ENCODE measurements around the gene GRIK3.

DNA sequence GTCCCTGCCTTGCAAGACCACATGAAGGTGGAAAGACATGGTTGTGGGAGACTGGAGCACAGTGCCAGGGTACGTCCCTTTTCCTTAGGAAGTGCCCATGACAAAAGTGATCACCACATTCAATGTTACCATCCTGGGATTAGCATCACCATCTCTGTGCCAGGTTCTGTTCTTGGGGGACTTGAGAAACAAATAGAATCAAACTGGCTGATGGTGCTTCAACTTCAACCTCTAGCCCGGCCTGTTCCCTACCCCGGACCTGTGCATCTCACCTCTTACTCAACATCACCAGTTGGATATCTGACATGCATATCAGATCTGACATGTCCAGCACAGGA lies 153.3 kb downstream of the GRIK3 start:
- TF ChIP-seq, protein P1, sequence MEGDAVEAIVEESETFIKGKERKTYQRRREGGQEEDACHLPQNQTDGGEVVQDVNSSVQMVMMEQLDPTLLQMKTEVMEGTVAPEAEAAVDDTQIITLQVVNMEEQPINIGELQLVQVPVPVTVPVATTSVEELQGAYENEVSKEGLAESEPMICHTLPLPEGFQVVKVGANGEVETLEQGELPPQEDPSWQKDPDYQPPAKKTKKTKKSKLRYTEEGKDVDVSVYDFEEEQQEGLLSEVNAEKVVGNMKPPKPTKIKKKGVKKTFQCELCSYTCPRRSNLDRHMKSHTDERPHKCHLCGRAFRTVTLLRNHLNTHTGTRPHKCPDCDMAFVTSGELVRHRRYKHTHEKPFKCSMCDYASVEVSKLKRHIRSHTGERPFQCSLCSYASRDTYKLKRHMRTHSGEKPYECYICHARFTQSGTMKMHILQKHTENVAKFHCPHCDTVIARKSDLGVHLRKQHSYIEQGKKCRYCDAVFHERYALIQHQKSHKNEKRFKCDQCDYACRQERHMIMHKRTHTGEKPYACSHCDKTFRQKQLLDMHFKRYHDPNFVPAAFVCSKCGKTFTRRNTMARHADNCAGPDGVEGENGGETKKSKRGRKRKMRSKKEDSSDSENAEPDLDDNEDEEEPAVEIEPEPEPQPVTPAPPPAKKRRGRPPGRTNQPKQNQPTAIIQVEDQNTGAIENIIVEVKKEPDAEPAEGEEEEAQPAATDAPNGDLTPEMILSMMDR (conservative IDR thresholded peaks at IDR 0.05; ENCODE audit: low read depth in 2 of 2), result no peak
- TF ChIP-seq POLR2AphosphoS5 (IDR thresholded peaks at IDR 0.05; ENCODE audit: low read depth) (no peak), EZH2phosphoT487 (IDR thresholded peaks at IDR 0.05; ENCODE audit: unreplicated experiment) (no peak), EZH2 (IDR thresholded peaks at IDR 0.05; ENCODE audit: low read depth, unreplicated experiment) (no peak)
- TF ChIP-seq, protein P2, sequence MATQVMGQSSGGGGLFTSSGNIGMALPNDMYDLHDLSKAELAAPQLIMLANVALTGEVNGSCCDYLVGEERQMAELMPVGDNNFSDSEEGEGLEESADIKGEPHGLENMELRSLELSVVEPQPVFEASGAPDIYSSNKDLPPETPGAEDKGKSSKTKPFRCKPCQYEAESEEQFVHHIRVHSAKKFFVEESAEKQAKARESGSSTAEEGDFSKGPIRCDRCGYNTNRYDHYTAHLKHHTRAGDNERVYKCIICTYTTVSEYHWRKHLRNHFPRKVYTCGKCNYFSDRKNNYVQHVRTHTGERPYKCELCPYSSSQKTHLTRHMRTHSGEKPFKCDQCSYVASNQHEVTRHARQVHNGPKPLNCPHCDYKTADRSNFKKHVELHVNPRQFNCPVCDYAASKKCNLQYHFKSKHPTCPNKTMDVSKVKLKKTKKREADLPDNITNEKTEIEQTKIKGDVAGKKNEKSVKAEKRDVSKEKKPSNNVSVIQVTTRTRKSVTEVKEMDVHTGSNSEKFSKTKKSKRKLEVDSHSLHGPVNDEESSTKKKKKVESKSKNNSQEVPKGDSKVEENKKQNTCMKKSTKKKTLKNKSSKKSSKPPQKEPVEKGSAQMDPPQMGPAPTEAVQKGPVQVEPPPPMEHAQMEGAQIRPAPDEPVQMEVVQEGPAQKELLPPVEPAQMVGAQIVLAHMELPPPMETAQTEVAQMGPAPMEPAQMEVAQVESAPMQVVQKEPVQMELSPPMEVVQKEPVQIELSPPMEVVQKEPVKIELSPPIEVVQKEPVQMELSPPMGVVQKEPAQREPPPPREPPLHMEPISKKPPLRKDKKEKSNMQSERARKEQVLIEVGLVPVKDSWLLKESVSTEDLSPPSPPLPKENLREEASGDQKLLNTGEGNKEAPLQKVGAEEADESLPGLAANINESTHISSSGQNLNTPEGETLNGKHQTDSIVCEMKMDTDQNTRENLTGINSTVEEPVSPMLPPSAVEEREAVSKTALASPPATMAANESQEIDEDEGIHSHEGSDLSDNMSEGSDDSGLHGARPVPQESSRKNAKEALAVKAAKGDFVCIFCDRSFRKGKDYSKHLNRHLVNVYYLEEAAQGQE (IDR thresholded peaks at IDR 0.05; ENCODE audit: unreplicated experiment), result no peak
- TF ChIP-seq, protein P3, sequence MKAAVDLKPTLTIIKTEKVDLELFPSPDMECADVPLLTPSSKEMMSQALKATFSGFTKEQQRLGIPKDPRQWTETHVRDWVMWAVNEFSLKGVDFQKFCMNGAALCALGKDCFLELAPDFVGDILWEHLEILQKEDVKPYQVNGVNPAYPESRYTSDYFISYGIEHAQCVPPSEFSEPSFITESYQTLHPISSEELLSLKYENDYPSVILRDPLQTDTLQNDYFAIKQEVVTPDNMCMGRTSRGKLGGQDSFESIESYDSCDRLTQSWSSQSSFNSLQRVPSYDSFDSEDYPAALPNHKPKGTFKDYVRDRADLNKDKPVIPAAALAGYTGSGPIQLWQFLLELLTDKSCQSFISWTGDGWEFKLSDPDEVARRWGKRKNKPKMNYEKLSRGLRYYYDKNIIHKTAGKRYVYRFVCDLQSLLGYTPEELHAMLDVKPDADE (IDR thresholded peaks at IDR 0.05), result no peak
